Measurements from ENCODE around the gene LTB. TPM values are rescaled to one million over a fixed set of nuclear protein-coding genes. Genes with fewer than 3 reads are reported as not detected.
A peak's percentile ranks its signal among the peaks of the same experiment; 100 is the strongest.

Gene LTB
- total and polyA plus RNA-seq, 2 of the 13 experiments (the other 11 are each of a cell fraction or from before 2014, with no cell fraction given): 0.09 to 0.22 TPM

- TF ChIP-seq PHF20 (CRISPR knock-in tag; IDR thresholded peaks at IDR 0.05) (peak; percentile 91), ZNF782 (CRISPR knock-in tag; IDR thresholded peaks at IDR 0.05; ENCODE audit: borderline replicate concordance) (0 out of 2 replicates have a peak, but pooled peaks have one; percentile 2), CENPBD1 (CRISPR knock-in tag; IDR thresholded peaks at IDR 0.05; ENCODE audit: borderline replicate concordance, low read depth) (no peak), SATB2 (CRISPR knock-in tag; IDR thresholded peaks at IDR 0.05) (no peak), ZNF460 (CRISPR knock-in tag; IDR thresholded peaks at IDR 0.05; ENCODE audit: borderline replicate concordance) (no peak), ELF3 (CRISPR knock-in tag; IDR thresholded peaks at IDR 0.05) (peak; percentile 75; the same call in 1 of the 2 replicates), ZFP1 (CRISPR knock-in tag; IDR thresholded peaks at IDR 0.05) (no peak), ZBTB21 (CRISPR knock-in tag; IDR thresholded peaks at IDR 0.05) (no peak), BRF2 (CRISPR knock-in tag; IDR thresholded peaks at IDR 0.05) (0 out of 2 replicates have a peak, but pooled peaks have one; percentile 38), PTBP1 (IDR thresholded peaks at IDR 0.05; ENCODE audit: low read depth, low read length, poor library complexity, severe bottlenecking) (peak; percentile 49), AHR (CRISPR knock-in tag; IDR thresholded peaks at IDR 0.05) (0 out of 2 replicates have a peak, but pooled peaks have one; percentile 63), TOPORS (CRISPR knock-in tag; IDR thresholded peaks at IDR 0.05) (0 out of 2 replicates have a peak, but pooled peaks have one; percentile 22), ARNT2 (CRISPR knock-in tag; IDR thresholded peaks at IDR 0.05; ENCODE audit: low read depth) (no peak; the same call in 1 of the 2 replicates), ATM (IDR thresholded peaks at IDR 0.05; ENCODE audit: borderline replicate concordance) (no peak), ZNF878 (CRISPR knock-in tag; IDR thresholded peaks at IDR 0.05) (peak; percentile 37; the same call in 1 of the 2 replicates), RAD21 (CRISPR knock-in tag; IDR thresholded peaks at IDR 0.05) (peak; percentile 12; the same call in 1 of the 2 replicates), ZNF574 (CRISPR knock-in tag; IDR thresholded peaks at IDR 0.05) (peak; percentile 95)
- TF ChIP-seq, protein P1, sequence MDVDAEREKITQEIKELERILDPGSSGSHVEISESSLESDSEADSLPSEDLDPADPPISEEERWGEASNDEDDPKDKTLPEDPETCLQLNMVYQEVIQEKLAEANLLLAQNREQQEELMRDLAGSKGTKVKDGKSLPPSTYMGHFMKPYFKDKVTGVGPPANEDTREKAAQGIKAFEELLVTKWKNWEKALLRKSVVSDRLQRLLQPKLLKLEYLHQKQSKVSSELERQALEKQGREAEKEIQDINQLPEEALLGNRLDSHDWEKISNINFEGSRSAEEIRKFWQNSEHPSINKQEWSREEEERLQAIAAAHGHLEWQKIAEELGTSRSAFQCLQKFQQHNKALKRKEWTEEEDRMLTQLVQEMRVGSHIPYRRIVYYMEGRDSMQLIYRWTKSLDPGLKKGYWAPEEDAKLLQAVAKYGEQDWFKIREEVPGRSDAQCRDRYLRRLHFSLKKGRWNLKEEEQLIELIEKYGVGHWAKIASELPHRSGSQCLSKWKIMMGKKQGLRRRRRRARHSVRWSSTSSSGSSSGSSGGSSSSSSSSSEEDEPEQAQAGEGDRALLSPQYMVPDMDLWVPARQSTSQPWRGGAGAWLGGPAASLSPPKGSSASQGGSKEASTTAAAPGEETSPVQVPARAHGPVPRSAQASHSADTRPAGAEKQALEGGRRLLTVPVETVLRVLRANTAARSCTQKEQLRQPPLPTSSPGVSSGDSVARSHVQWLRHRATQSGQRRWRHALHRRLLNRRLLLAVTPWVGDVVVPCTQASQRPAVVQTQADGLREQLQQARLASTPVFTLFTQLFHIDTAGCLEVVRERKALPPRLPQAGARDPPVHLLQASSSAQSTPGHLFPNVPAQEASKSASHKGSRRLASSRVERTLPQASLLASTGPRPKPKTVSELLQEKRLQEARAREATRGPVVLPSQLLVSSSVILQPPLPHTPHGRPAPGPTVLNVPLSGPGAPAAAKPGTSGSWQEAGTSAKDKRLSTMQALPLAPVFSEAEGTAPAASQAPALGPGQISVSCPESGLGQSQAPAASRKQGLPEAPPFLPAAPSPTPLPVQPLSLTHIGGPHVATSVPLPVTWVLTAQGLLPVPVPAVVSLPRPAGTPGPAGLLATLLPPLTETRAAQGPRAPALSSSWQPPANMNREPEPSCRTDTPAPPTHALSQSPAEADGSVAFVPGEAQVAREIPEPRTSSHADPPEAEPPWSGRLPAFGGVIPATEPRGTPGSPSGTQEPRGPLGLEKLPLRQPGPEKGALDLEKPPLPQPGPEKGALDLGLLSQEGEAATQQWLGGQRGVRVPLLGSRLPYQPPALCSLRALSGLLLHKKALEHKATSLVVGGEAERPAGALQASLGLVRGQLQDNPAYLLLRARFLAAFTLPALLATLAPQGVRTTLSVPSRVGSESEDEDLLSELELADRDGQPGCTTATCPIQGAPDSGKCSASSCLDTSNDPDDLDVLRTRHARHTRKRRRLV (CRISPR knock-in tag; IDR thresholded peaks at IDR 0.05): no peak
- TF ChIP-seq, protein P2, sequence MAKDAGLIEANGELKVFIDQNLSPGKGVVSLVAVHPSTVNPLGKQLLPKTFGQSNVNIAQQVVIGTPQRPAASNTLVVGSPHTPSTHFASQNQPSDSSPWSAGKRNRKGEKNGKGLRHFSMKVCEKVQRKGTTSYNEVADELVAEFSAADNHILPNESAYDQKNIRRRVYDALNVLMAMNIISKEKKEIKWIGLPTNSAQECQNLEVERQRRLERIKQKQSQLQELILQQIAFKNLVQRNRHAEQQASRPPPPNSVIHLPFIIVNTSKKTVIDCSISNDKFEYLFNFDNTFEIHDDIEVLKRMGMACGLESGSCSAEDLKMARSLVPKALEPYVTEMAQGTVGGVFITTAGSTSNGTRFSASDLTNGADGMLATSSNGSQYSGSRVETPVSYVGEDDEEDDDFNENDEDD (CRISPR knock-in tag; IDR thresholded peaks at IDR 0.05; ENCODE audit: borderline replicate concordance): peak; percentile 65
Observed at GRCh38 chr6:31546958-31547726, 35.1 kb downstream of the LTB start, which contains the start of gene NFKBIL1 (continued).
